ENCODE data around the gene NAGPA. TPM values are rescaled to one million over a fixed set of nuclear protein-coding genes. Genes with fewer than 3 reads are reported as not detected.

Gene NAGPA
- total and polyA plus RNA-seq, 2 of the 13 experiments (the other 11 are each of a cell fraction or from before 2014, with no cell fraction given): 27.1 to 60.3 TPM

DNA sequence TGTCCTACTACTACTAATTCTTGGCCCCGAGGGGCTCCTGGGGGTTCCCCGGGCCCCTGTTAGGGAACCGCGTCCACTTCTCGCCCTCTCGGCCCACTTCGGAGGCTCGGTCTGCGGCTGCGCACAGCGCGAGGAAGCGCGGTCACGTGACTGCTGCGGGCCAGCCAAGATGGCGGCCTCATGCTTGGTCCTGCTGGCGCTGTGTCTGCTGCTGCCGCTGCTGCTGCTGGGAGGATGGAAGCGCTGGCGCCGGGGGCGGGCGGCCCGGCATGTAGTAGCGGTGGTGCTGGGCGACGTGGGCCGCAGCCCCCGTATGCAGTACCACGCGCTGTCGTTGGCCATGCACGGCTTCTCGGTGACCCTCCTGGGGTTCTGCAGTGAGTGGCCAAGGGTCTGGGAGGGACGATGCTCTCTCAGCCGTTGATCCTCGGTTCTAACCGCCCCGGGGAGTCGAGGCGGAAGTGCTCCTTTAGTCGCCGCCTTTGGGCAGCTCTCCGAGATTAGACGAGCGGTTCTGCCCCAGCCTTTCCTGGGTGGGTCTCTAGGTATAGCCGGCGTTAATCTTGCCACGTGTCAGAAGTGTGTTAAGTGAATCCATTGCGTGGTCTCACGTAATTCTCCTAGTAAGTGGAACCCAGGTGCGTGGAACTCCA is 38.1 kb upstream of the NAGPA start, which contains the start of gene ALG1 (continued):
- TF ChIP-seq, protein P1, sequence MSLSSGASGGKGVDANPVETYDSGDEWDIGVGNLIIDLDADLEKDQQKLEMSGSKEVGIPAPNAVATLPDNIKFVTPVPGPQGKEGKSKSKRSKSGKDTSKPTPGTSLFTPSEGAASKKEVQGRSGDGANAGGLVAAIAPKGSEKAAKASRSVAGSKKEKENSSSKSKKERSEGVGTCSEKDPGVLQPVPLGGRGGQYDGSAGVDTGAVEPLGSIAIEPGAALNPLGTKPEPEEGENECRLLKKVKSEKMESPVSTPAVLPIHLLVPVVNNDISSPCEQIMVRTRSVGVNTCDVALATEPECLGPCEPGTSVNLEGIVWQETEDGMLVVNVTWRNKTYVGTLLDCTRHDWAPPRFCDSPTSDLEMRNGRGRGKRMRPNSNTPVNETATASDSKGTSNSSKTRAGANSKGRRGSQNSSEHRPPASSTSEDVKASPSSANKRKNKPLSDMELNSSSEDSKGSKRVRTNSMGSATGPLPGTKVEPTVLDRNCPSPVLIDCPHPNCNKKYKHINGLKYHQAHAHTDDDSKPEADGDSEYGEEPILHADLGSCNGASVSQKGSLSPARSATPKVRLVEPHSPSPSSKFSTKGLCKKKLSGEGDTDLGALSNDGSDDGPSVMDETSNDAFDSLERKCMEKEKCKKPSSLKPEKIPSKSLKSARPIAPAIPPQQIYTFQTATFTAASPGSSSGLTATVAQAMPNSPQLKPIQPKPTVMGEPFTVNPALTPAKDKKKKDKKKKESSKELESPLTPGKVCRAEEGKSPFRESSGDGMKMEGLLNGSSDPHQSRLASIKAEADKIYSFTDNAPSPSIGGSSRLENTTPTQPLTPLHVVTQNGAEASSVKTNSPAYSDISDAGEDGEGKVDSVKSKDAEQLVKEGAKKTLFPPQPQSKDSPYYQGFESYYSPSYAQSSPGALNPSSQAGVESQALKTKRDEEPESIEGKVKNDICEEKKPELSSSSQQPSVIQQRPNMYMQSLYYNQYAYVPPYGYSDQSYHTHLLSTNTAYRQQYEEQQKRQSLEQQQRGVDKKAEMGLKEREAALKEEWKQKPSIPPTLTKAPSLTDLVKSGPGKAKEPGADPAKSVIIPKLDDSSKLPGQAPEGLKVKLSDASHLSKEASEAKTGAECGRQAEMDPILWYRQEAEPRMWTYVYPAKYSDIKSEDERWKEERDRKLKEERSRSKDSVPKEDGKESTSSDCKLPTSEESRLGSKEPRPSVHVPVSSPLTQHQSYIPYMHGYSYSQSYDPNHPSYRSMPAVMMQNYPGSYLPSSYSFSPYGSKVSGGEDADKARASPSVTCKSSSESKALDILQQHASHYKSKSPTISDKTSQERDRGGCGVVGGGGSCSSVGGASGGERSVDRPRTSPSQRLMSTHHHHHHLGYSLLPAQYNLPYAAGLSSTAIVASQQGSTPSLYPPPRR (CRISPR knock-in tag; IDR thresholded peaks at IDR 0.05; ENCODE audit: borderline replicate concordance): no peak
- TF ChIP-seq ZNF549 (CRISPR knock-in tag; IDR thresholded peaks at IDR 0.05) (no peak; the same call in 1 of the 2 replicates), SMAD1 (CRISPR knock-in tag; IDR thresholded peaks at IDR 0.05; ENCODE audit: borderline replicate concordance, low read depth) (peak; percentile 48; the same call in 1 of the 2 replicates), TCF7 (IDR thresholded peaks at IDR 0.05; ENCODE audit: low read depth) (no peak), IRF2 (CRISPR knock-in tag; IDR thresholded peaks at IDR 0.05) (peak; percentile 84), ZNF343 (CRISPR knock-in tag; IDR thresholded peaks at IDR 0.05) (peak; percentile 86; the same call in 1 of the 2 replicates), DMAP1 (CRISPR knock-in tag; IDR thresholded peaks at IDR 0.05) (peak; percentile 99), KMT2A (CRISPR knock-in tag; IDR thresholded peaks at IDR 0.05) (peak; percentile 95), BCL3 (CRISPR knock-in tag; IDR thresholded peaks at IDR 0.05) (peak; percentile 95), ZNF589 (CRISPR knock-in tag; conservative IDR thresholded peaks at IDR 0.05) (no peak; the same call in 1 of the 2 replicates), ZNF207 (IDR thresholded peaks at IDR 0.05; ENCODE audit: borderline replicate concordance) (peak; percentile 99; the same call in 1 of the 2 replicates), SP2 (CRISPR knock-in tag; IDR thresholded peaks at IDR 0.05) (no peak), ZUFSP (CRISPR knock-in tag; IDR thresholded peaks at IDR 0.05; ENCODE audit: borderline replicate concordance) (no peak), ZNF746 (CRISPR knock-in tag; IDR thresholded peaks at IDR 0.05) (peak; percentile 59), ZNF33A (CRISPR knock-in tag; IDR thresholded peaks at IDR 0.05; ENCODE audit: borderline replicate concordance) (no peak)
- TF ChIP-seq, protein P2, sequence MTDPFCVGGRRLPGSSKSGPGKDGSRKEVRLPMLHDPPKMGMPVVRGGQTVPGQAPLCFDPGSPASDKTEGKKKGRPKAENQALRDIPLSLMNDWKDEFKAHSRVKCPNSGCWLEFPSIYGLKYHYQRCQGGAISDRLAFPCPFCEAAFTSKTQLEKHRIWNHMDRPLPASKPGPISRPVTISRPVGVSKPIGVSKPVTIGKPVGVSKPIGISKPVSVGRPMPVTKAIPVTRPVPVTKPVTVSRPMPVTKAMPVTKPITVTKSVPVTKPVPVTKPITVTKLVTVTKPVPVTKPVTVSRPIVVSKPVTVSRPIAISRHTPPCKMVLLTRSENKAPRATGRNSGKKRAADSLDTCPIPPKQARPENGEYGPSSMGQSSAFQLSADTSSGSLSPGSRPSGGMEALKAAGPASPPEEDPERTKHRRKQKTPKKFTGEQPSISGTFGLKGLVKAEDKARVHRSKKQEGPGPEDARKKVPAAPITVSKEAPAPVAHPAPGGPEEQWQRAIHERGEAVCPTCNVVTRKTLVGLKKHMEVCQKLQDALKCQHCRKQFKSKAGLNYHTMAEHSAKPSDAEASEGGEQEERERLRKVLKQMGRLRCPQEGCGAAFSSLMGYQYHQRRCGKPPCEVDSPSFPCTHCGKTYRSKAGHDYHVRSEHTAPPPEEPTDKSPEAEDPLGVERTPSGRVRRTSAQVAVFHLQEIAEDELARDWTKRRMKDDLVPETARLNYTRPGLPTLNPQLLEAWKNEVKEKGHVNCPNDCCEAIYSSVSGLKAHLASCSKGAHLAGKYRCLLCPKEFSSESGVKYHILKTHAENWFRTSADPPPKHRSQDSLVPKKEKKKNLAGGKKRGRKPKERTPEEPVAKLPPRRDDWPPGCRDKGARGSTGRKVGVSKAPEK (CRISPR knock-in tag; IDR thresholded peaks at IDR 0.05; ENCODE audit: borderline replicate concordance): peak; percentile 90; the same call in 1 of the 2 replicates
- TF ChIP-seq, protein P3, sequence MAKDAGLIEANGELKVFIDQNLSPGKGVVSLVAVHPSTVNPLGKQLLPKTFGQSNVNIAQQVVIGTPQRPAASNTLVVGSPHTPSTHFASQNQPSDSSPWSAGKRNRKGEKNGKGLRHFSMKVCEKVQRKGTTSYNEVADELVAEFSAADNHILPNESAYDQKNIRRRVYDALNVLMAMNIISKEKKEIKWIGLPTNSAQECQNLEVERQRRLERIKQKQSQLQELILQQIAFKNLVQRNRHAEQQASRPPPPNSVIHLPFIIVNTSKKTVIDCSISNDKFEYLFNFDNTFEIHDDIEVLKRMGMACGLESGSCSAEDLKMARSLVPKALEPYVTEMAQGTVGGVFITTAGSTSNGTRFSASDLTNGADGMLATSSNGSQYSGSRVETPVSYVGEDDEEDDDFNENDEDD (CRISPR knock-in tag; IDR thresholded peaks at IDR 0.05; ENCODE audit: borderline replicate concordance): peak; percentile 86

Data from HepG2 (cell line).